IPS-NIHi11 (cell line): ENCODE measurements around the gene MAGEB3.
"Not testable (repeated sequence)": the region's sequence is repeated elsewhere in the genome, so short reads cannot be mapped to it uniquely, and the experiment has no call there.

Experiments
- DNase-seq: peaks from one replicate; pipeline ENCODE4 v3.0.0; 2012; ENCODE audit warnings: mixed read lengths, low spot score

Gene MAGEB3

GRCh38 chrX:30230395-30230794, at the start of gene MAGEB3:
Gene MAGEB3 (plus strand): TSS chrX:30230657. CDS start chrX:30235925, 5,268 bp downstream.
- no peak for DNase-seq

DNA sequence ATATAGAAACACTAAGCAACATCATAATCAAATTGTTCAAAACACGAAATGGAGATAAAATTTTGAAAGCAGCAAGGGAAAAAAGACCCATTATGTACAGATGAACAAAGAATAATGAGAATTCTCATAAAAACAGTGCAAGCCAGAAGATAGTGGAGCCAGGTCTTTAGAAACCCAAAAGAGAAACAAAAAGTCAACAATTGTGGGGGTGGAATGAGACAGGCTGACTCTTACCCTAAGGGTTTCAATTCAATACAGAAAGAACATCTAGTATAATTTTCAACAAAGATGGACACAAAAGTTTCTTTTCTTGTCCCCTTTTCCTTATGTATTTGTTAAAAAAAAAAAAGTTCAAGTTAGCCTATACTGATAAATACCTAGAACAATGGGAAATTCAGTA, 49.1 kb upstream of the MAGEB3 start:
- DNase-seq: no peak

DNA sequence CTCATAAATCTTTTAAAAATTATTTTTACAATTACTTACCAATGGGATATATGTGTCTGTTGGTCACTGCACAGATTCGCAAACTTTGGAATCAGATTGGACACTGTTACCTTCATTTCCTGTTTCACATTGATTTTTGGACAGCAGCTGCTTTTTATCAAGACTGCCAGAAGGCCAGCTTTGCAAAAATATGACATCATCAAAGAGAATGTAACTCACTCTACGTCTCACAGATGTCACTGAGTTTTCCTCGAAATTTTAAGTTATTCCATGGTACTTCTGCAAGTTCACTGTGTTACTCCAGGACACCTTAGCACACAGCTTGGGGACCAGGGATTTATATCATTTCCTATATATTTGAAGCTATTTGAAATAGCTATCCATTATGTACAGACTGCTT, 46.9 kb upstream of the MAGEB3 start:
- no peak for DNase-seq

DNA sequence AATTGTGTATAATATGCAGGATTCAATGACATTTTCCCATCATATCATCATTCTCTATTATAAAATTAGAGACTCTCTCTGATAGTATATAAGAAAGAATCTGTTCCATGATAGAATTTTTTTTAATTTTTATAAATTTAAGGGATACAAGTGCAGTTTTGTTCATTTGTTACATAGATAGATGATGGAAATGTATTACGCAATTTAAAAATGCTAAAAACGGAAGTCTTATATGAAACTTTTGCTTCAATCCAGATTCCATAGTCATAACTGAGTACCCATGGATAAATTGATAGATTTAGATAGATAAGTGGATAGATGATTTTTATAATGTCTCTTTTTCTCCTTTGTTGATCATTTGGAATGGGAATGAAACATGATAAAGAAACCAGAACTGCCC, 40.0 kb upstream of the MAGEB3 start:
- no peak for DNase-seq

- DNase-seq: not testable (repeated sequence)
Measured at GRCh38 chrX:30193910-30194309, 36.5 kb upstream of the MAGEB3 start.

DNA sequence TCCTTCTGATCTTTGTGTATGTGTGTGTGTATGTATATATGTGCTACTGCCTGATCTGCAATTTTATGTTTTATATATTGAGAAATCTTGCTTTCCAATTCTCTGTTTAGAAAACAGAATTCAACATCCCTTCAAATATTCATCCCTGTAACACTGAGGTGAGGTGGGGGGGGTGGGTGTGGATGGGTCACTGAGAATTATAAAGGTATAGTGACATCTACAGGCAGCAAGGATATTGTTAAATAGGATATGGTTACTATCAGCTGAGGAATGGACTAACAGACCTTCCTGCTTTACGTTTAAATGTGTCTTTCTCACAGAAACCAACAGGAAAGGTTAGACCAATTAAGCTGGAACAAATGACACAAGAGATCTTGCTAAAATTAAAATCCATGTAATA, 34.1 kb upstream of the MAGEB3 start:
- DNase-seq: peak; percentile 25

- no peak for DNase-seq
Measured at GRCh38 chrX:30212172-30212571, 18.3 kb upstream of the MAGEB3 start.

DNA sequence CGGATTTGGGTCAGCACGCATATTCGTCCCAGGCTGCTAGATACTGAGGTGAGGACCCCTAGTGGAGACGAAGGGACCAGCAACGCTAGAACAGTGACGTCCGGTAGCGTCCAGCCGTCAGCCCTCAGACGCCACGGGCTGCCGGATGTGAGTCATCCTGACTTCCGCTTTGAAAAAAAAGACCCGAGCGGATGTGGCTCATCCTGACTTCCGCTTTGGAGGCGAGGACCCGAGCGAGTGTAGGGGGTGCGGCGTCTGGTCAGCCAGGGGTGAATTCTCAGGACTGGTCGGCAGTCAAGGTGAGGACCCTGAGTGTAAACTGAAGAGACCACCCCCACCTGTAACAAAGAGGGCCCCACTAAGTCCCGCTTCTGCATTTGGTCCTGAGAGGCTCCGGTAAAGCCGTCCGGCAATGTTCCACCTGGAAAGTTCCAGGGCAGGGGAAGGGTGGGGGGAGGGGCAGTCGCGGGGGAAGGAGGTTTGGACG, 15.1 kb upstream of the MAGEB3 start, which contains the start of gene MAGEB2:
MAGEB2 (plus strand) TSS at position 207 of the 487 bp plus-strand sequence. CDS start 3,018 bp downstream, outside the sequence.
- DNase-seq: peak; percentile 15

DNA sequence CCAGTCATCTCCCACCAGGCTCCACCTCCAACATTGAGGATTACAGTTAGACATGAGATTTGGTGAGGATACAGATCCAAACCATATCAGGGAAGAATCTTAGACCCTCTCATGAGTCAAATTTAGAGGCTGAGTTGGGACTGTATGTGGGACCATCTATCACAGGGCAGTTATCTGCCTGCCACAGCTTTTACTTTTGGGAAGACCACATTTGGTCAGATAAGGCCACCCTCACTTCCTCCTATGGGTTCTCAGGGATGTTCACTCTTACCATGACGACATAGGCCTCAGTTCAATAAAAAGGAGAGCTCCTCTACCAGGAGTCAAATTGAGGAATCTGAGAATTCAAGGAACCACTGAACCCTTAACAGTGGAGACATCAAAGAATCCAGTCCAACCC, 13.0 kb upstream of the MAGEB3 start:
- no peak for DNase-seq

GRCh38 chrX:30219372-30219771, 11.1 kb upstream of the MAGEB3 start:
- DNase-seq: peak; percentile 31

DNA sequence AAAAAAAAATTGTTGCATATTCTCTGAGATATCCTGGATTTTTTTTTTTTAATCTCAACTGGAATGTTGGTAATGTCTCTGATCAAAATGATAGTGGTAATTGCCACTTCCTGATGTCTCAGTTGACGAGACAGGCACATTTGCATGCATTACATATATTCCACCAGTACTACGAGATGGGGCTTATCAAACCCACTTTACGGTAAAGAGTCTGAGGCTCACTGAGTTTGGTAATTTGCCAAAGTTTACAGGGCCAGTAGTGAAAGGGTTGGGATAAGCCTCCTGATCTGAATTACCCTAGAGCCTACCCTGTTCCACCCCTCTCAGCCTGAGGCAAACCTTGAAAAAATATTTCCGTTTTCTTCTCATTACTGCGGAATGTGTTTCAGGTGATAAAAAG, 9.8 kb upstream of the MAGEB3 start:
- DNase-seq: no peak

- DNase-seq: no peak
Measured at GRCh38 chrX:30224536-30224935, 5.9 kb upstream of the MAGEB3 start.

- DNase-seq: peak; percentile 21
Measured at GRCh38 chrX:30228526-30228925, 1.9 kb upstream of the MAGEB3 start.

- DNase-seq: no peak
Measured at GRCh38 chrX:30241724-30242415, 11.4 kb downstream of the MAGEB3 start, which contains the start of gene MAGEB4. Gene MAGEB4 (plus strand): TSS chrX:30242000. CDS start chrX:30242136, 136 bp downstream.

- DNase-seq: peak; percentile 31
Measured at GRCh38 chrX:30246769-30247489, 16.5 kb downstream of the MAGEB3 start, which contains the start of gene MAGEB1. Gene MAGEB1 (plus strand): TSS chrX:30247146. CDS start chrX:30250494, 3,348 bp downstream.

DNA sequence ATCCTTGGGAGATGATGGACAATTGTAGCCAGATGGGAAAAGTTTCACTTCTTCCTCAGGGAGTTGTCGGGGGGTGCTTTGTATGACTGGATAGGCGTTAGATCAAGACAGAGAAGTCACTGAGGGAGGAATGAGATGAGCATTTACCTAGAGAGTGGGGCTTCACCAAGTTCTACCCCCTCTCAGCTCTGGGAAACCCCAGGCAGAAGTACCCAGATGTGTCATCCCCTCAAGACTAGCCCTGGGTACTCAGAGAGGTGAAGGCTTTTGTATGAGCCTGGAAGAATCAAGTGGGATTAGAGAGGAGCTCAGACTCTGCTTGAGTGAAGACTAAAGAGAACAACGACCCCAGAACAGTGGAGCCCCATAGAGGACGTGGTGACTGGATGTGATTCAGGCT, 18.4 kb downstream of the MAGEB3 start:
- no peak for DNase-seq

DNA sequence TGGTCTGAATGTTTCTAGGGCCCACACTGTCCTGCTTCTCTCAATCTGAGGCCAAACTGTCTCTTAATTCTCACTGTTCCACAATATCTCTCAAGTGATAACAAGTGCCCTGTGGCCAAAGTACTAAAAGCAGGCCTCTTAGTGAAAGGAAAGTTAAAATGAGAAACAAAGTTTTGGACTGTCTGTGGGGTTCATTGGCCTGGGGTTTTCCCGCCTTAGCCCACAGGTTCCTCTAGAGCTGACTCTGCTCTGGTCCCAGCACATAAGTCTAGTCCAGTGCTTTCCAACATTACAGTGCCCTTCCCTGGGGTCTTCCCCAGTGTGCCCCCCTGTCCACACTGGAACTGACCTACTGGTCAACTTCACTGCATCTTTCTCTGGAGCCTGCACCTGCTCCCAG, 22.8 kb downstream of the MAGEB3 start:
- DNase-seq: no peak

GRCh38 chrX:30259927-30260326, 29.5 kb downstream of the MAGEB3 start:
- DNase-seq: no peak

GRCh38 chrX:30261012-30261411, 30.6 kb downstream of the MAGEB3 start:
- DNase-seq: no peak

DNA sequence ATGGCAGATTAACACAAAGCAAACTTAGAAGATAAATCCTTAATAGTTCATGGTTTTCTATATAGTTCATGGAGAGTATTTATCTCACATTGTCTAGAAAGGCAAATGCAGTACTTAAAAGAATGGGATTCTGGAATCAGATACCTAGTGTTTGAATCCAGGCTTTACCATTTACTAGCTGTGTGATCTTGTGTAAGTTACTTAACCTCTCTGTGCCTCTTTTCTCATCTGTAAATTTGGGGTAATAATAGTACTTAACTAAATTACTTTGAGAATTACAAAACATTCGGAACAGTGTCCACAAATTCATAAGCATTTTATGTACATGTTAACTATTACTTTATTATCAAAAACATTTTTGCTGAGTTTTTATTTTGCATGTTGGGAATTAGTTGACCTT, 32.3 kb downstream of the MAGEB3 start:
- no peak for DNase-seq

GRCh38 chrX:30270639-30271038, 40.2 kb downstream of the MAGEB3 start:
- DNase-seq: no peak

GRCh38 chrX:30275498-30275897, 45.0 kb downstream of the MAGEB3 start:
- DNase-seq: no peak

GRCh38 chrX:30278365-30278764, 47.9 kb downstream of the MAGEB3 start:
- DNase-seq: no peak
